NAMALWA (cell line): ENCODE data around the gene IL17B.

ENCODE experiments used
- DNase-seq: peaks from one replicate; pipeline ENCODE4 v3.0.0-alpha.2; 2015; ENCODE audit warnings: low spot score

The IL17B gene

GRCh38 chr5:149414405-149415065 is 35.4 kb upstream of the IL17B start:
- DNase-seq: no peak

GRCh38 chr5:149413477-149414210 is 34.6 kb upstream of the IL17B start:
- no peak for DNase-seq

GRCh38 chr5:149412783-149413476 is 33.8 kb upstream of the IL17B start:
- no peak for DNase-seq

- no peak for DNase-seq
These were observed 32.8 kb upstream of the IL17B start for GRCh38 chr5:149411738-149412519.

GRCh38 chr5:149410721-149411432 is 31.8 kb upstream of the IL17B start:
- DNase-seq: no peak

- no peak for DNase-seq
These were observed 31.0 kb upstream of the IL17B start for GRCh38 chr5:149410071-149410470.

GRCh38 chr5:149409268-149409948 is 30.3 kb upstream of the IL17B start:
- DNase-seq: no peak

- DNase-seq: no peak
These were observed 29.4 kb upstream of the IL17B start for GRCh38 chr5:149408252-149409099.

- no peak for DNase-seq
These were observed 28.5 kb upstream of the IL17B start for GRCh38 chr5:149407323-149408251.

GRCh38 chr5:149406979-149407306 is 27.9 kb upstream of the IL17B start:
- no peak for DNase-seq

GRCh38 chr5:149406203-149406978 is 27.3 kb upstream of the IL17B start:
- no peak for DNase-seq

GRCh38 chr5:149405550-149406202 is 26.6 kb upstream of the IL17B start:
- no peak for DNase-seq

GRCh38 chr5:149404746-149405549 is 25.9 kb upstream of the IL17B start:
- no peak for DNase-seq

GRCh38 chr5:149403923-149404745 is 25.0 kb upstream of the IL17B start:
- DNase-seq: no peak

GRCh38 chr5:149402291-149402690 is 23.2 kb upstream of the IL17B start:
- DNase-seq: no peak

- no peak for DNase-seq
These were observed 22.0 kb upstream of the IL17B start for GRCh38 chr5:149401051-149401450.
